Effector CD4-positive, alpha-beta T cell (primary cell): Measurements from ENCODE around the gene MSL2.
A peak's percentile ranks its signal among the peaks of the same experiment; 100 is the strongest.
"Not testable (repeated sequence)": the region's sequence is repeated elsewhere in the genome, so short reads cannot be mapped to it uniquely, and the experiment has no call there.

Experiments used
- DNase-seq: peaks from one replicate; pipeline ENCODE4 v3.0.0-alpha.2; 2020
- total RNA-seq: gene quantifications from one replicate; lab custom pipeline; 2026; lab: John Stamatoyannopoulos, UW

Gene MSL2
- total RNA-seq, result 300 reads per million, percentile 95 among the genes with 10 or more reads in this experiment

- DNase-seq, result no peak
These were observed at the start of gene MSL2 for GRCh38 chr3:136196064-136196400. Gene MSL2 (minus strand): TSS chr3:136196335. CDS start chr3:136195113, 1,222 bp downstream.

- DNase-seq, result no peak
These were observed 49.6 kb upstream of the MSL2 start for GRCh38 chr3:136245691-136246090.

- DNase-seq, result no peak
These were observed 43.0 kb upstream of the MSL2 start for GRCh38 chr3:136239094-136239493.

GRCh38 chr3:136237961-136238649 lies 42.0 kb upstream of the MSL2 start:
- DNase-seq, result no peak

GRCh38 chr3:136237103-136237502 lies 41.0 kb upstream of the MSL2 start:
- no peak for DNase-seq

GRCh38 chr3:136236109-136236508 lies 40.0 kb upstream of the MSL2 start:
- DNase-seq, result no peak

GRCh38 chr3:136235545-136235944 lies 39.4 kb upstream of the MSL2 start:
- no peak for DNase-seq

- no peak for DNase-seq
These were observed 36.3 kb upstream of the MSL2 start for GRCh38 chr3:136232413-136232812.

- DNase-seq, result not testable (repeated sequence)
These were observed 26.6 kb upstream of the MSL2 start for GRCh38 chr3:136222746-136223145.

- no peak for DNase-seq
These were observed 15.4 kb upstream of the MSL2 start for GRCh38 chr3:136211547-136211946.

GRCh38 chr3:136209921-136210320 lies 13.8 kb upstream of the MSL2 start:
- no peak for DNase-seq

GRCh38 chr3:136207489-136208115 lies 11.5 kb upstream of the MSL2 start:
- DNase-seq, result no peak

- DNase-seq, result not testable (repeated sequence)
These were observed 3.1 kb upstream of the MSL2 start for GRCh38 chr3:136199219-136199618.

GRCh38 chr3:136198462-136199078 lies 2.4 kb upstream of the MSL2 start:
- DNase-seq, result not testable (repeated sequence)

GRCh38 chr3:136197159-136197793 lies 1.1 kb upstream of the MSL2 start:
- DNase-seq, result no peak

- DNase-seq, result peak; percentile 95
These were observed 445 bp upstream of the MSL2 start for GRCh38 chr3:136196401-136197158.

- DNase-seq, result peak; percentile 77
These were observed 674 bp downstream of the MSL2 start for GRCh38 chr3:136195258-136196063.

- DNase-seq, result peak; percentile 76
These were observed 1.5 kb downstream of the MSL2 start for GRCh38 chr3:136194409-136195257.

- no peak for DNase-seq
These were observed 2.7 kb downstream of the MSL2 start for GRCh38 chr3:136193278-136194054.

GRCh38 chr3:136192831-136193230 lies 3.3 kb downstream of the MSL2 start:
- DNase-seq, result no peak
